ENCODE results near the gene RNF8. TPM values are rescaled to one million over a fixed set of nuclear protein-coding genes. Genes with fewer than 3 reads are reported as not detected.

RNF8 gene
- polyA plus RNA-seq, 1 experiment = 13.3 TPM

GRCh38 chr6:37389857-37390256, 36.1 kb downstream of the RNF8 start:
- CTCF ChIA-PET = interaction anchor here (0.6 kb wide), 1 partner anchor 63 kb away, joined by 3 read pairs; no protein-coding TSS in a partner anchor
- H3K36me3 ChIP-seq (ENCODE audit: control insufficient read depth, insufficient read depth, low read length) = peaks cover 8% of the 10 kb centered on the region
- POLR2A ChIA-PET = no interaction called here

GRCh38 chr6:37391120-37391519, 37.3 kb downstream of the RNF8 start:
- POLR2A ChIA-PET = no interaction called here
- no peak for DNase-seq (ENCODE audit: low read depth)
- Histone ChIP-seq H3K27me3 (ENCODE audit: control insufficient read depth, insufficient read depth, low read length) (no peaks in the 10 kb centered on the region), H3K4me3 (ENCODE audit: low read depth, low read length) (no peak overlapping the region), H3K36me3 (ENCODE audit: control insufficient read depth, insufficient read depth, low read length) (peaks cover 8% of the 10 kb centered on the region)
- CTCF ChIA-PET = no interaction called here
- no peak for TF ChIP-seq CTCF (IDR thresholded peaks at IDR 0.05; ENCODE audit: insufficient read depth, low read depth, low read length)

More at GRCh38 chr6:37389857-37390256, 36.1 kb downstream of the RNF8 start:
- no peak for TF ChIP-seq CTCF (IDR thresholded peaks at IDR 0.05; ENCODE audit: insufficient read depth, low read depth, low read length)
- Histone ChIP-seq H3K4me3 (ENCODE audit: low read depth, low read length) (no peak overlapping the region), H3K27me3 (ENCODE audit: control insufficient read depth, insufficient read depth, low read length) (no peaks in the 10 kb centered on the region)
- DNase-seq (ENCODE audit: low read depth) = no peak

GRCh38 chr6:37392821-37393220, 39.0 kb downstream of the RNF8 start:
- no peaks in the 10 kb centered on the region for H3K27me3 ChIP-seq (ENCODE audit: control insufficient read depth, insufficient read depth, low read length)
- CTCF ChIA-PET = interaction anchor here (0.6 kb wide), 1 partner anchor 1258 kb away, joined by 3 read pairs; no protein-coding TSS in a partner anchor
- POLR2A ChIA-PET = no interaction called here
- no peak for TF ChIP-seq CTCF (IDR thresholded peaks at IDR 0.05; ENCODE audit: insufficient read depth, low read depth, low read length)
- H3K36me3 ChIP-seq (ENCODE audit: control insufficient read depth, insufficient read depth, low read length) = peaks cover 8% of the 10 kb centered on the region
- no peak for DNase-seq (ENCODE audit: low read depth)
- no peak overlapping the region for H3K4me3 ChIP-seq (ENCODE audit: low read depth, low read length)

GRCh38 chr6:37393381-37393929, 39.7 kb downstream of the RNF8 start:
- POLR2A ChIA-PET = no interaction called here
- DNase-seq (ENCODE audit: low read depth) = no peak
- Histone ChIP-seq H3K4me3 (ENCODE audit: low read depth, low read length) (no peak overlapping the region), H3K27me3 (ENCODE audit: control insufficient read depth, insufficient read depth, low read length) (no peaks in the 10 kb centered on the region), H3K36me3 (ENCODE audit: control insufficient read depth, insufficient read depth, low read length) (peaks cover 7% of the 10 kb centered on the region)
- TF ChIP-seq CTCF (IDR thresholded peaks at IDR 0.05; ENCODE audit: insufficient read depth, low read depth, low read length) = no peak
- CTCF ChIA-PET = interaction anchor here (0.9 kb wide), 1 partner anchor 26 kb away, joined by 3 read pairs; no protein-coding TSS in a partner anchor

- POLR2A ChIA-PET = interaction anchor here (0.7 kb wide), 1 partner anchor 612 kb away, joined by 11 read pairs; no protein-coding TSS in a partner anchor
- no peaks in the 10 kb centered on the region; the same call in 1 of the 2 replicates for H3K36me3 ChIP-seq (ENCODE audit: control insufficient read depth, insufficient read depth, low read length)
- no peak overlapping the region for H3K4me3 ChIP-seq (ENCODE audit: low read depth, low read length)
- H3K27me3 ChIP-seq (ENCODE audit: control insufficient read depth, insufficient read depth, low read length) = 0 out of 2 replicates have a peak, but pooled peaks cover 2% of the 10 kb centered on the region
- TF ChIP-seq CTCF (IDR thresholded peaks at IDR 0.05; ENCODE audit: insufficient read depth, low read depth, low read length) = no peak
- DNase-seq (ENCODE audit: low read depth) = peak; percentile 9
- CTCF ChIA-PET = interaction anchor here (1.0 kb wide), 1 partner anchor 58 kb away, joined by 3 read pairs; no protein-coding TSS in a partner anchor
Measured at GRCh38 chr6:37396571-37397180, 42.9 kb downstream of the RNF8 start.
